ENCODE results near the gene TANGO2.

The TANGO2 gene

GRCh38 chr22:20083157-20083890 lies 62.4 kb downstream of the TANGO2 start:
- no peak for DNase-seq (ENCODE audit: low read depth, low spot score)
- H3K4me3 ChIP-seq (ENCODE audit: low read length): no peak overlapping the region
- peaks cover 1% of the 10 kb centered on the region; the same call in 1 of the 2 replicates for H3K4me1 ChIP-seq (ENCODE audit: control insufficient read depth, insufficient read depth, low read length)
- no peak overlapping the region for H3K27ac ChIP-seq (ENCODE audit: low read length)
- H3K27me3 ChIP-seq (ENCODE audit: control insufficient read depth, insufficient read depth, low read length): no peaks in the 10 kb centered on the region
- no peaks in the 10 kb centered on the region for H3K9me3 ChIP-seq (ENCODE audit: control insufficient read depth, insufficient read depth, low read length)
- peaks cover 24% of the 10 kb centered on the region for H3K36me3 ChIP-seq (ENCODE audit: control insufficient read depth, insufficient read depth, low read length)
- no CpG with 5 or more reads among the region's 10 CpGs for WGBS (ENCODE audit: insufficient coverage, insufficient read length)

- Histone ChIP-seq H3K4me3 (ENCODE audit: low read length) (no peak overlapping the region), H3K9me3 (ENCODE audit: control insufficient read depth, insufficient read depth, low read length) (no peaks in the 10 kb centered on the region), H3K27ac (ENCODE audit: low read length) (no peak overlapping the region), H3K4me1 (ENCODE audit: control insufficient read depth, insufficient read depth, low read length) (peaks cover 1% of the 10 kb centered on the region; the same call in 1 of the 2 replicates), H3K36me3 (ENCODE audit: control insufficient read depth, insufficient read depth, low read length) (peaks cover 31% of the 10 kb centered on the region), H3K27me3 (ENCODE audit: control insufficient read depth, insufficient read depth, low read length) (no peaks in the 10 kb centered on the region)
- DNase-seq (ENCODE audit: low read depth, low spot score): no peak
- no CpG with 5 or more reads among the region's 10 CpGs for WGBS (ENCODE audit: insufficient coverage, insufficient read length)
These were observed 63.1 kb downstream of the TANGO2 start for GRCh38 chr22:20083891-20084546.

- WGBS (ENCODE audit: insufficient coverage, insufficient read length): no CpG with 5 or more reads among the region's 23 CpGs
- no peaks in the 10 kb centered on the region for H3K9me3 ChIP-seq (ENCODE audit: control insufficient read depth, insufficient read depth, low read length)
- H3K27me3 ChIP-seq (ENCODE audit: control insufficient read depth, insufficient read depth, low read length): no peaks in the 10 kb centered on the region
- H3K4me1 ChIP-seq (ENCODE audit: control insufficient read depth, insufficient read depth, low read length): peaks cover 1% of the 10 kb centered on the region; the same call in 1 of the 2 replicates
- H3K4me3 ChIP-seq (ENCODE audit: low read length): no peak overlapping the region
- H3K27ac ChIP-seq (ENCODE audit: low read length): no peak overlapping the region
- H3K36me3 ChIP-seq (ENCODE audit: control insufficient read depth, insufficient read depth, low read length): peaks cover 39% of the 10 kb centered on the region
- DNase-seq (ENCODE audit: low read depth, low spot score): no peak
These were observed 63.9 kb downstream of the TANGO2 start for GRCh38 chr22:20084547-20085413.

- peaks cover 1% of the 10 kb centered on the region; the same call in 1 of the 2 replicates for H3K4me1 ChIP-seq (ENCODE audit: control insufficient read depth, insufficient read depth, low read length)
- no peak for DNase-seq (ENCODE audit: low read depth, low spot score)
- H3K27me3 ChIP-seq (ENCODE audit: control insufficient read depth, insufficient read depth, low read length): no peaks in the 10 kb centered on the region
- WGBS (ENCODE audit: insufficient coverage, insufficient read length): no CpG with 5 or more reads among the region's 20 CpGs
- H3K36me3 ChIP-seq (ENCODE audit: control insufficient read depth, insufficient read depth, low read length): peaks cover 47% of the 10 kb centered on the region
- no peaks in the 10 kb centered on the region for H3K9me3 ChIP-seq (ENCODE audit: control insufficient read depth, insufficient read depth, low read length)
- H3K4me3 ChIP-seq (ENCODE audit: low read length): no peak overlapping the region
- no peak overlapping the region for H3K27ac ChIP-seq (ENCODE audit: low read length)
These were observed 64.7 kb downstream of the TANGO2 start for GRCh38 chr22:20085651-20086050.

- WGBS (ENCODE audit: insufficient coverage, insufficient read length): no CpG with 5 or more reads among the region's 24 CpGs
- no peak overlapping the region for H3K4me3 ChIP-seq (ENCODE audit: low read length)
- H3K27me3 ChIP-seq (ENCODE audit: control insufficient read depth, insufficient read depth, low read length): no peaks in the 10 kb centered on the region
- H3K4me1 ChIP-seq (ENCODE audit: control insufficient read depth, insufficient read depth, low read length): peaks cover 1% of the 10 kb centered on the region; the same call in 1 of the 2 replicates
- H3K36me3 ChIP-seq (ENCODE audit: control insufficient read depth, insufficient read depth, low read length): peaks cover 51% of the 10 kb centered on the region
- no peaks in the 10 kb centered on the region for H3K9me3 ChIP-seq (ENCODE audit: control insufficient read depth, insufficient read depth, low read length)
- no peak for DNase-seq (ENCODE audit: low read depth, low spot score)
- H3K27ac ChIP-seq (ENCODE audit: low read length): no peak overlapping the region
These were observed 65.2 kb downstream of the TANGO2 start for GRCh38 chr22:20086101-20086599.

- H3K27me3 ChIP-seq (ENCODE audit: control insufficient read depth, insufficient read depth, low read length): no peaks in the 10 kb centered on the region
- DNase-seq (ENCODE audit: low read depth, low spot score): no peak
- H3K4me1 ChIP-seq (ENCODE audit: control insufficient read depth, insufficient read depth, low read length): peaks cover 1% of the 10 kb centered on the region; the same call in 1 of the 2 replicates
- H3K4me3 ChIP-seq (ENCODE audit: low read length): no peak overlapping the region
- H3K36me3 ChIP-seq (ENCODE audit: control insufficient read depth, insufficient read depth, low read length): peaks cover 58% of the 10 kb centered on the region
- no CpG with 5 or more reads among the region's 5 CpGs for WGBS (ENCODE audit: insufficient coverage, insufficient read length)
- no peaks in the 10 kb centered on the region for H3K9me3 ChIP-seq (ENCODE audit: control insufficient read depth, insufficient read depth, low read length)
- H3K27ac ChIP-seq (ENCODE audit: low read length): no peak overlapping the region
These were observed 65.9 kb downstream of the TANGO2 start for GRCh38 chr22:20086763-20087162.

- DNase-seq (ENCODE audit: low read depth, low spot score): no peak
- peaks cover 66% of the 10 kb centered on the region for H3K36me3 ChIP-seq (ENCODE audit: control insufficient read depth, insufficient read depth, low read length)
These were observed 66.7 kb downstream of the TANGO2 start for GRCh38 chr22:20087319-20088262.

GRCh38 chr22:20088263-20088648 lies 67.3 kb downstream of the TANGO2 start:
- Histone ChIP-seq H3K36me3 (ENCODE audit: control insufficient read depth, insufficient read depth, low read length) (peaks cover 69% of the 10 kb centered on the region), H3K4me3 (ENCODE audit: low read length) (no peak overlapping the region), H3K27ac (ENCODE audit: low read length) (no peak overlapping the region), H3K4me1 (ENCODE audit: control insufficient read depth, insufficient read depth, low read length) (peaks cover 1% of the 10 kb centered on the region; the same call in 1 of the 2 replicates), H3K9me3 (ENCODE audit: control insufficient read depth, insufficient read depth, low read length) (no peaks in the 10 kb centered on the region), H3K27me3 (ENCODE audit: control insufficient read depth, insufficient read depth, low read length) (no peaks in the 10 kb centered on the region)
- no CpG with 5 or more reads among the region's 8 CpGs for WGBS (ENCODE audit: insufficient coverage, insufficient read length)
- no peak for DNase-seq (ENCODE audit: low read depth, low spot score)

More at GRCh38 chr22:20087319-20088262, 66.7 kb downstream of the TANGO2 start:
- Histone ChIP-seq H3K9me3 (ENCODE audit: control insufficient read depth, insufficient read depth, low read length) (no peaks in the 10 kb centered on the region), H3K4me3 (ENCODE audit: low read length) (no peak overlapping the region), H3K27me3 (ENCODE audit: control insufficient read depth, insufficient read depth, low read length) (no peaks in the 10 kb centered on the region), H3K4me1 (ENCODE audit: control insufficient read depth, insufficient read depth, low read length) (peaks cover 1% of the 10 kb centered on the region; the same call in 1 of the 2 replicates), H3K27ac (ENCODE audit: low read length) (no peak overlapping the region)
- WGBS (ENCODE audit: insufficient coverage, insufficient read length): no CpG with 5 or more reads among the region's 14 CpGs

- Histone ChIP-seq H3K36me3 (ENCODE audit: control insufficient read depth, insufficient read depth, low read length) (peaks cover 80% of the 10 kb centered on the region), H3K4me3 (ENCODE audit: low read length) (no peak overlapping the region), H3K27ac (ENCODE audit: low read length) (no peak overlapping the region), H3K9me3 (ENCODE audit: control insufficient read depth, insufficient read depth, low read length) (no peaks in the 10 kb centered on the region), H3K27me3 (ENCODE audit: control insufficient read depth, insufficient read depth, low read length) (no peaks in the 10 kb centered on the region), H3K4me1 (ENCODE audit: control insufficient read depth, insufficient read depth, low read length) (no peaks in the 10 kb centered on the region)
- no peak for DNase-seq (ENCODE audit: low read depth, low spot score)
- no CpG with 5 or more reads among the region's 17 CpGs for WGBS (ENCODE audit: insufficient coverage, insufficient read length)
These were observed 68.5 kb downstream of the TANGO2 start for GRCh38 chr22:20089226-20089976.
